GM12874 (cell line): ENCODE data around the gene SIK3.

Experiments
- CTCF ChIP-seq: IDR thresholded peaks from 2 replicates; pipeline ENCODE4 v1.5.1; 2011; ENCODE audit warnings: low read depth, mild to moderate bottlenecking, control low read depth, low read length, moderate library complexity; ENCODE audit not compliant: insufficient read depth

SIK3 gene

GRCh38 chr11:116986521-116987105 is 111.6 kb downstream of the SIK3 start:
- no peak for TF ChIP-seq CTCF

GRCh38 chr11:116984589-116984988 is 113.6 kb downstream of the SIK3 start:
- TF ChIP-seq CTCF: no peak

GRCh38 chr11:116984186-116984585 is 114.0 kb downstream of the SIK3 start:
- TF ChIP-seq CTCF: no peak

GRCh38 chr11:116981266-116981885 is 116.9 kb downstream of the SIK3 start:
- no peak for TF ChIP-seq CTCF

GRCh38 chr11:116980136-116980793 is 118.0 kb downstream of the SIK3 start:
- no peak for TF ChIP-seq CTCF

GRCh38 chr11:116976941-116977570 is 121.2 kb downstream of the SIK3 start:
- no peak for TF ChIP-seq CTCF

- no peak for TF ChIP-seq CTCF
Measured at GRCh38 chr11:116975661-116976060, 122.6 kb downstream of the SIK3 start.
